Chondrocyte (in vitro differentiated cells): ENCODE results near the gene RERE. TPM values are rescaled to one million over a fixed set of nuclear protein-coding genes. Genes with fewer than 3 reads are reported as not detected.

Experiments
- DNase-seq: peaks from one replicate; pipeline ENCODE4 v3.0.0; 2021; ENCODE audit warnings: mixed read lengths, low spot score
- H3K27ac Mint-ChIP-seq: one replicate; pipeline ENCODE4 v1.8.0; 2021; ENCODE audit warnings: mild to moderate bottlenecking, moderate library complexity, mixed read lengths; ENCODE audit not compliant: unreplicated experiment
- H3K27me3 Mint-ChIP-seq: 2 replicates; pipeline ENCODE4 v1.8.0; 2021; ENCODE audit warnings: low read depth, mixed read lengths
- H3K36me3 Mint-ChIP-seq: 2 replicates; pipeline ENCODE4 v1.8.0; 2021; ENCODE audit warnings: low read depth, mixed read lengths
- H3K4me1 Mint-ChIP-seq: 2 replicates; pipeline ENCODE4 v1.8.0; 2021; ENCODE audit warnings: low read depth, mild to moderate bottlenecking, mixed read lengths
- H3K4me3 Mint-ChIP-seq: one replicate; pipeline ENCODE4 v1.8.0; 2021; ENCODE audit warnings: mild to moderate bottlenecking, moderate library complexity, mixed read lengths; ENCODE audit not compliant: unreplicated experiment
- H3K9me3 Mint-ChIP-seq: 2 replicates; pipeline ENCODE4 v1.8.0; 2021; ENCODE audit warnings: low read depth, mixed read lengths
- total RNA-seq: library from RNA; stranded (reverse); gene quantifications from 3 replicates; pipeline ENCODE4 v1.2.1, GENCODE V29; 2021
- TF ChIP-seq, protein P1 (sequence below): fragments of 200-600 bp; sonication (generic); IDR thresholded peaks from 2 replicates; pipeline ENCODE4 v1.5.0; 2021; ENCODE audit warnings: antibody characterized with exemption, mild to moderate bottlenecking, moderate library complexity

The RERE gene
- total RNA-seq, 1 donor from 2014 or later, result 64.9 TPM

DNA sequence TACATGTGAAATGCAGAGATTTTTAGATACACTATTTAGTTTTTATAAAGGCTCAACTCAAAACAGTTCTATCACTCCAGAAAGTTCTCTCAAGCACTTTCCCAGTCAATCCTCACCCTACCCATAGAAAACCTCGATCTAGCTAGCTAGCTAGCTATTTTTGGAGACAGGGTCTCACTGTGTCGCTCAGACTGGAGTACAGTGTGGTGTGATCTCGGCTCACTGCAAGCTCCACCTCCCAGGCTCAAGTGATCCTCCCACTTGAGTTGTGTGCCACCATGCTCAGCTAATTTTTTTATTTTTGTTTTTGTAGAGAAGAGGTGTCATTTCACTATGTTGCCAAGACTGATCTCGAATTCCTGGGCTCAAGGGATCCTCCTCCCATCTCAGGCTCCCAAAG, 236.9 kb downstream of the RERE start:
- Mint-ChIP-seq H3K27ac (peak overlapping the region; percentile 41), H3K36me3 (no peaks in the 10 kb centered on the region), H3K27me3 (no peaks in the 10 kb centered on the region), H3K9me3 (no peaks in the 10 kb centered on the region), H3K4me3 (no peak overlapping the region), H3K4me1 (peaks cover 9% of the 10 kb centered on the region)
- DNase-seq, result no peak
- TF ChIP-seq, protein P1, sequence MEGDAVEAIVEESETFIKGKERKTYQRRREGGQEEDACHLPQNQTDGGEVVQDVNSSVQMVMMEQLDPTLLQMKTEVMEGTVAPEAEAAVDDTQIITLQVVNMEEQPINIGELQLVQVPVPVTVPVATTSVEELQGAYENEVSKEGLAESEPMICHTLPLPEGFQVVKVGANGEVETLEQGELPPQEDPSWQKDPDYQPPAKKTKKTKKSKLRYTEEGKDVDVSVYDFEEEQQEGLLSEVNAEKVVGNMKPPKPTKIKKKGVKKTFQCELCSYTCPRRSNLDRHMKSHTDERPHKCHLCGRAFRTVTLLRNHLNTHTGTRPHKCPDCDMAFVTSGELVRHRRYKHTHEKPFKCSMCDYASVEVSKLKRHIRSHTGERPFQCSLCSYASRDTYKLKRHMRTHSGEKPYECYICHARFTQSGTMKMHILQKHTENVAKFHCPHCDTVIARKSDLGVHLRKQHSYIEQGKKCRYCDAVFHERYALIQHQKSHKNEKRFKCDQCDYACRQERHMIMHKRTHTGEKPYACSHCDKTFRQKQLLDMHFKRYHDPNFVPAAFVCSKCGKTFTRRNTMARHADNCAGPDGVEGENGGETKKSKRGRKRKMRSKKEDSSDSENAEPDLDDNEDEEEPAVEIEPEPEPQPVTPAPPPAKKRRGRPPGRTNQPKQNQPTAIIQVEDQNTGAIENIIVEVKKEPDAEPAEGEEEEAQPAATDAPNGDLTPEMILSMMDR, result no peak

DNA sequence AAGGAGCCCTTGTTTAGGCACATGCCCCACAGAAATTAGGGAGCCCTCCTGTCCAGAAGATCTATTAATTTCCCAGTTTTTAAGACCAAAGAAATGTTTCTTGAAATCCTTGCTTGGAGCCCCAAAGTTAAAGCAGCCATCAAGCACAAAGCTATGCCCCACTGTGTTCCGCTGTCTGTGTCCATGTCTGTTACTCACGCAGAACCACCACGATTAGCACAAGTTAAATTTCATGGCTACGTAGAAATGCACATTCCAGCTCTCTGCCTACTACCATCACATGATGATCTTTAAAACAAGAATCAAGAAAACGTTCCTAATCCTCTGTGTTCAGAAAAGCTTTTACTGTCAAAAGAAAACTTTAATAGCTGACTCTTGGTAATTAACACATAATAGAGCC, 238.5 kb downstream of the RERE start:
- TF ChIP-seq, protein P1, result no peak
- DNase-seq, result no peak
- Mint-ChIP-seq H3K36me3 (no peaks in the 10 kb centered on the region), H3K4me3 (no peak overlapping the region), H3K9me3 (no peaks in the 10 kb centered on the region), H3K27ac (no peak overlapping the region), H3K27me3 (no peaks in the 10 kb centered on the region), H3K4me1 (peaks cover 4% of the 10 kb centered on the region)

DNA sequence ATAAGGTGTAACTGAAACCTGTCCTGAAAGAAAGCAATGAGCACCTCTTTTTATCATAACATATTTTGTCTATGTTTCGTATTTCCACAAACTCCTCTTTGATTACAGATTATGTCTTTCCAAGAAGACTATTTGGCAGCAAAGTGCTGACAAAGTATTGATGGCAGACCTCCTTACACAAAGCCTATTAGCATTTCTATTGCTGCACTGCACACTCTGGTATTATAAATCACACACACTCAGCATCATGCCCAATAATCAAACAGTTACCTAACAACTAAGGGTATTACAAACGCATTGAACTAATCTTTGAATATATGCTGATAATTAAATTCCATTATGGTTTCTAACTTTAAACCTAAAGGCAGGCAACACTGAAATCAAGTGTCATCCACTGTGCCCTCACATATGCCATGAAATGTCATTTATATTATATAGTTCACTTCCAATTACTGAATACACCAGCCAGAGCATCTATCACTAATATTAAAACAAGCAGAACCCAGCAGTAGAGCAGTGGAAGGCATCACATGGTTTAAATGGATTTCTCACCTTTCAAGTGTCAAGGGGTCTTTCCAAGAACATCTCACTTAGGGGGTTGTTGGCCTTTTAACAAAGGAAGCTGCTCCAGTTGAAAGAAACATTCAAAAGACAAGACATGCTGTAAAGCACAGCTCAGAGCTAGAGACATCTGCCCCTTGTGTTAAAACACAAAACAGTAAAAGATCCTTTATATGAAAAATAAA, 239.1 kb downstream of the RERE start:
- TF ChIP-seq, protein P1, result no peak
- Mint-ChIP-seq H3K36me3 (no peaks in the 10 kb centered on the region), H3K27ac (no peak overlapping the region), H3K4me3 (no peak overlapping the region), H3K4me1 (peaks cover 4% of the 10 kb centered on the region), H3K9me3 (no peaks in the 10 kb centered on the region), H3K27me3 (no peaks in the 10 kb centered on the region)
- no peak for DNase-seq

DNA sequence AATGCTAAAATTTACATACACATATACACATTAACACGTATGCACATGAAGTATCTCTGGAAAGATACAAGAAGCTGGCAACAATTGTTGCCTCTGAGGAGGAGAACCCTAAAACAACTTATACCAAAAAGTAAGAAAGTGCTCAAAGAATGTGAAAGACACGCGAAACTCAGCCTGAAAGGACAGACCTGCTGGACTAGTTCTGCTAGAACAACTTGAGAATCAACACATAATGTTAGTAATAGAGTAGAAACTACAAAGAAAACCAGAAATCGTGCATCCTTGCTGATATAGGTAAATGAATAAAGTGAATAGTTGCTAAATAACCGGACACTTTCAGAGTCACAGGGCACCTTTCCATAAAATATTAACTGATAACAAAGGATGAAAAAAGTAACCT, 242.5 kb downstream of the RERE start:
- Mint-ChIP-seq H3K4me3 (no peak overlapping the region), H3K36me3 (no peaks in the 10 kb centered on the region)

DNA sequence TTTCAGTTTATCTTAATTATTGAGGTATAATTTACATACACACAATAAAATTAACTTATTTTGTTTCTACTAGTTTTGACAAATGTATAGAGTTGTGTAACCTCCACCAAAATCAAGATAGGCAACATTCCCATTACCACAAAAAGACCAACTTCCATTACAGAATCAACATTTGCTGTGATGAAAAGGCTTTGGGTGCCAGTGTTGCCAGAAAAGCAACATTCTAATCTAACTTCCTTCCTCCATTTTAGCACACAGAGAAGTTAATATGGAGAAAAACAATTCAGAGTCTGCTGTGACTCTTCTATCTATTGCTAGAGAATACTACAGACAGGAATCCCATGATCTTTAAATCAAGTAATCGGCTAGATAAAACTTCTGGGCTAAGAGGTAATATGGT, 245.3 kb downstream of the RERE start:
- TF ChIP-seq, protein P1, result no peak
- H3K36me3 Mint-ChIP-seq, result no peaks in the 10 kb centered on the region
- peaks cover 20% of the 10 kb centered on the region for H3K4me1 Mint-ChIP-seq
- no peaks in the 10 kb centered on the region for H3K9me3 Mint-ChIP-seq
- no peak for DNase-seq
- H3K4me3 Mint-ChIP-seq, result no peak overlapping the region
- H3K27me3 Mint-ChIP-seq, result no peaks in the 10 kb centered on the region
- H3K27ac Mint-ChIP-seq, result no peak overlapping the region

More for the DNA sequence above, 242.5 kb downstream of the RERE start:
- Mint-ChIP-seq H3K27me3 (no peaks in the 10 kb centered on the region), H3K27ac (no peak overlapping the region), H3K4me1 (peaks cover 20% of the 10 kb centered on the region), H3K9me3 (no peaks in the 10 kb centered on the region)
- TF ChIP-seq, protein P1, result no peak
- DNase-seq, result no peak
